Psoas muscle (tissue), 8 donors: ENCODE data around the gene TSNAX. TPM values are rescaled to one million over a fixed set of nuclear protein-coding genes. Genes with fewer than 3 reads are reported as not detected.
A peak's percentile ranks its signal among the peaks of the same experiment; 100 is the strongest.
"Not testable (repeated sequence)": the region's sequence is repeated elsewhere in the genome, so short reads cannot be mapped to it uniquely, and the experiment has no call there.

Source experiments
- ATAC-seq, 4 donors: fragments of 200-7000 bp; cut with Tn5 transposase; one replicate each; pipeline ENCODE4 v1.9.1; 2020; ENCODE audit warnings: moderate library complexity in 3 of 4, mild to moderate bottlenecking in 2 of 4
- DNase-seq, 2 donors: peaks; one replicate each; pipeline ENCODE4 v3.0.0-alpha.2; 2020
- H3K27ac ChIP-seq: fragments of 200-600 bp; one replicate; pipeline ENCODE4 v1.8.0; 2022
- H3K27me3 ChIP-seq, 3 donors: fragments of 200-600 bp in 1 of 3; one replicate each; pipeline versions ENCODE4 v1.6.1 to v1.8.0; 2013 to 2022; ENCODE audit warnings: low read length in 2 of 3, mild to moderate bottlenecking in 2 of 3, moderate library complexity in 1 of 3; ENCODE audit not compliant: insufficient read depth in 3 of 3
- H3K36me3 ChIP-seq, 2 donors: fragments of 200-600 bp in 1 of 2; one replicate each; pipeline versions ENCODE4 v1.6.1 to v1.8.0; 2013 to 2022; ENCODE audit warnings: low read depth in 1 of 2, mild to moderate bottlenecking in 1 of 2, moderate library complexity in 1 of 2; ENCODE audit not compliant: insufficient read depth in 1 of 2
- H3K4me1 ChIP-seq: fragments of 200-600 bp; one replicate; pipeline ENCODE4 v1.8.0; 2022
- H3K4me3 ChIP-seq: fragments of 200-600 bp; one replicate; pipeline ENCODE4 v1.8.0; 2022; ENCODE audit warnings: mild to moderate bottlenecking
- H3K9me3 ChIP-seq: fragments of 200-600 bp; one replicate; pipeline ENCODE4 v1.8.0; 2022
- CTCF ChIP-seq: fragments of 200-600 bp; IDR thresholded peaks from one replicate; pipeline ENCODE4 v1.8.0; 2022; ENCODE audit warnings: antibody characterized with exemption
- WGBS, 3 donors: extraction: QIAGEN DNeasy Blood & Tissue Kit; methylation state at CpG; one replicate each; pipeline versions ENCODE4 v1.1.6 to v1.1.7; 2013; 5-methylcytosine and 5-hydroxymethylcytosine counted together
- intact Hi-C, 2 donors: fragments of 100-400 bp; cut with DNase I; formaldehyde crosslinking; loops; one replicate each; pipeline versions ENCODE4 v1.11.0 to v1.14.2; 2022
- polyA plus RNA-seq, 3 donors: library from polyadenylated mRNA; stranded (reverse); fragments of 200-250 nt; gene quantifications; one replicate each; pipeline ENCODE4 v1.2.3, GENCODE V29; 2013
- total RNA-seq, 4 donors: library from RNA; stranded (reverse); fragmentation: NEBNext Ultra II Directional in 2 of 4; extraction: Animal tissue kit (Norgen Biotek cat#: 25700) in 2 of 4; gene quantifications; one replicate each; pipeline versions ENCODE4 v1.2.1 to v1.2.4, GENCODE V29; 2021 to 2023
- donor health status: healthy with polysubstance abuse.
- donor health status: DM: no; HTN: no; CAD: no; lungs with moderate emphysema.
- donor health status: Bipolar disorder and iron deficiency.
- donor health status: healthy.
- donor health status: DM: yes; HTN: yes; CAD: no.
- donor health status: DM: no; HTN: no; CAD: no.
- donor health status: DM: no; HTN: no; CAD: no.
- donor health status: DM: yes; HTN: yes; CAD: no.

TSNAX gene
- total and polyA plus RNA-seq, 7 donors = 18.0 to 108 (median 41.3) TPM

GRCh38 chr1:231566496-231566895 lies 38.0 kb downstream of the TSNAX start:
- WGBS, 3 donors = 95 to 98% (median 98%) methylated on average over 2 of the region's 2 CpGs
- peaks cover 7 to 50% of the 10 kb centered on the region in 2 donors for H3K36me3 ChIP-seq
- intact Hi-C loops = no loop called here

GRCh38 chr1:231570262-231570661 lies 41.8 kb downstream of the TSNAX start:
- intact Hi-C loops, H3K4me1 ChIP-seq, H3K27ac ChIP-seq, ATAC-seq, DNase-seq, H3K4me3 ChIP-seq, H3K9me3 ChIP-seq, H3K27me3 ChIP-seq: not testable (repeated sequence)
- 97 to 100% (median 98%) methylated on average over 3 of the region's 3 CpGs for WGBS, 3 donors
- H3K36me3 ChIP-seq = peaks cover 0 to 18% of the 10 kb centered on the region in 2 donors

More at GRCh38 chr1:231566496-231566895, 38.0 kb downstream of the TSNAX start:
- Histone ChIP-seq H3K4me1 (no peaks in the 10 kb centered on the region), H3K9me3 (peaks cover 4% of the 10 kb centered on the region), H3K27ac (no peak overlapping the region), H3K27me3 (no peaks in the 10 kb centered on the region), H3K4me3 (no peak overlapping the region)
- peak in 2 of 4 donors; percentile 40 to 47 for ATAC-seq
- TF ChIP-seq CTCF = no peak
- DNase-seq = no peak

- DNase-seq = no peak
- intact Hi-C loops = no loop called here
- H3K27ac ChIP-seq = peak overlapping the region; percentile 17
- no peaks in the 10 kb centered on the region for H3K4me1 ChIP-seq
- H3K4me3 ChIP-seq = no peak overlapping the region
- no peaks in the 10 kb centered on the region for H3K27me3 ChIP-seq
- no peak for TF ChIP-seq CTCF
- WGBS, 3 donors = 61 to 72% (median 62%) methylated on average over 6 of the region's 6 CpGs
- peaks cover 0 to 7% of the 10 kb centered on the region in 2 donors for H3K36me3 ChIP-seq
- peak; percentile 28 to 45 (median 34) for ATAC-seq
- peaks cover 4% of the 10 kb centered on the region for H3K9me3 ChIP-seq
These were observed 43.4 kb downstream of the TSNAX start for GRCh38 chr1:231571904-231572303.

- no peak for TF ChIP-seq CTCF
- ATAC-seq (no peak), DNase-seq (no peak)
- Histone ChIP-seq H3K9me3 (no peaks in the 10 kb centered on the region), H3K4me3 (no peak overlapping the region), H3K27ac (no peak overlapping the region), H3K4me1 (no peaks in the 10 kb centered on the region), H3K36me3 (no peaks in the 10 kb centered on the region), H3K27me3 (no peaks in the 10 kb centered on the region)
- intact Hi-C loops = no loop called here
- 90 to 97% (median 90%) methylated on average over 2 of the region's 2 CpGs for WGBS, 3 donors
These were observed 47.0 kb downstream of the TSNAX start for GRCh38 chr1:231575472-231575871.

- Histone ChIP-seq H3K27ac (no peak overlapping the region), H3K4me3 (no peak overlapping the region), H3K9me3 (no peaks in the 10 kb centered on the region), H3K27me3 (no peaks in the 10 kb centered on the region), H3K36me3 (no peaks in the 10 kb centered on the region), H3K4me1 (peaks cover 3% of the 10 kb centered on the region)
- TF ChIP-seq CTCF = no peak
- WGBS, 3 donors = 86 to 93% (median 89%) methylated on average over 10 to 11 of the region's 11 CpGs
- ATAC-seq (no peak), DNase-seq (no peak)
- intact Hi-C loops = no loop called here
These were observed 48.6 kb downstream of the TSNAX start for GRCh38 chr1:231576804-231577718.
